Caco-2 (cell line): ENCODE data around the gene ZNF26. TPM values are rescaled to one million over a fixed set of nuclear protein-coding genes. Genes with fewer than 3 reads are reported as not detected.
A peak's percentile ranks its signal among the peaks of the same experiment; 100 is the strongest.

Experiments
- BruUV-seq: library from RNA; stranded (reverse); fragments of 400-500 nt; replicated peaks from 2 replicates; lab custom pipeline; 2021; lab: Mats Ljungman, UMichigan
- CTCF ChIA-PET: fragments of 300-600 bp; sonication (Branson Sonifier 250); formaldehyde crosslinking; loops from one replicate; lab custom pipeline; 2022; ENCODE audit warnings: antibody characterized with exemption; lab: Charles Lee
- POLR2A ChIA-PET: fragments of 300-600 bp; sonication (Branson Sonifier 250); formaldehyde crosslinking; loops from one replicate; lab custom pipeline; 2022; ENCODE audit warnings: antibody characterized with exemption; lab: Charles Lee
- DNase-seq, 2 experiments: peaks; one replicate each; pipeline versions ENCODE4 v3.0.0 to v3.0.0-alpha.2; 2020 to 2022
- H3K27me3 ChIP-seq: replicated peaks from 2 replicates; pipeline ENCODE4 v1.6.0; 2011; ENCODE audit warnings: low read length; ENCODE audit not compliant: control insufficient read depth, insufficient read depth
- H3K36me3 ChIP-seq: 2 replicates; pipeline ENCODE4 v1.5.1; 2011; ENCODE audit warnings: low read length; ENCODE audit not compliant: control insufficient read depth, insufficient read depth
- H3K4me1 ChIP-seq: fragments of 250-450 bp; sonication (Bioruptor Pico); 2 replicates; pipeline ENCODE4 v1.5.1; 2020; ENCODE audit warnings: mild to moderate bottlenecking
- H3K4me3 ChIP-seq: 2 replicates; pipeline ENCODE4 v1.5.1; 2011; ENCODE audit warnings: low read depth, mild to moderate bottlenecking, control low read depth, low read length
- H3K9me3 ChIP-seq: fragments of 250-450 bp; sonication (Bioruptor Pico); 2 replicates; pipeline ENCODE4 v1.5.1; 2020; ENCODE audit warnings: mild to moderate bottlenecking, moderate library complexity
- H3K27ac Mint-ChIP-seq: one replicate; pipeline ENCODE4 v1.8.0; 2022; ENCODE audit warnings: mixed read lengths; ENCODE audit not compliant: unreplicated experiment
- H3K27me3 Mint-ChIP-seq: one replicate; pipeline ENCODE4 v1.8.0; 2022; ENCODE audit warnings: mixed read lengths; ENCODE audit not compliant: insufficient read depth, unreplicated experiment
- H3K36me3 Mint-ChIP-seq: one replicate; pipeline ENCODE4 v1.8.0; 2022; ENCODE audit warnings: mild to moderate bottlenecking, mixed read lengths; ENCODE audit not compliant: insufficient read depth, unreplicated experiment
- H3K4me1 Mint-ChIP-seq: one replicate; pipeline ENCODE4 v1.8.0; 2022; ENCODE audit warnings: low read depth, mixed read lengths; ENCODE audit not compliant: unreplicated experiment
- H3K4me3 Mint-ChIP-seq: one replicate; pipeline ENCODE4 v1.8.0; 2022; ENCODE audit warnings: mild to moderate bottlenecking, moderate library complexity, mixed read lengths; ENCODE audit not compliant: unreplicated experiment
- H3K9me3 Mint-ChIP-seq: one replicate; pipeline ENCODE4 v1.8.0; 2022; ENCODE audit warnings: mixed read lengths; ENCODE audit not compliant: unreplicated experiment
- intact Hi-C: fragments of 100-400 bp; cut with micrococcal nuclease; formaldehyde crosslinking; loops from one replicate; pipeline ENCODE4 v1.10.0; 2022; ENCODE audit not compliant: unreplicated experiment
- total RNA-seq: library from RNA; stranded (reverse); gene quantifications from 2 replicates; pipeline ENCODE4 v1.2.3, GENCODE V29; 2022
- TF ChIP-seq, protein P1 (sequence below), 2 experiments: fragments of 200-600 bp in 1 of 2; IDR thresholded peaks; 1 replicate in 1 of 2; 2 replicates in 1 of 2; pipeline versions ENCODE4 v1.5.1 to v1.8.0; 2011 to 2022; ENCODE audit warnings: antibody characterized with exemption in 1 of 2, control low read depth in 1 of 2, inconsistent platforms in 1 of 2, low read depth in 1 of 2, low read length in 1 of 2, mild to moderate bottlenecking in 1 of 2, moderate library complexity in 1 of 2; ENCODE audit not compliant: insufficient read depth in 1 of 2, severe bottlenecking in 1 of 2, unreplicated experiment in 1 of 2

Gene ZNF26
- total RNA-seq, 1 experiment from 2014 or later, result 17.8 TPM

DNA sequence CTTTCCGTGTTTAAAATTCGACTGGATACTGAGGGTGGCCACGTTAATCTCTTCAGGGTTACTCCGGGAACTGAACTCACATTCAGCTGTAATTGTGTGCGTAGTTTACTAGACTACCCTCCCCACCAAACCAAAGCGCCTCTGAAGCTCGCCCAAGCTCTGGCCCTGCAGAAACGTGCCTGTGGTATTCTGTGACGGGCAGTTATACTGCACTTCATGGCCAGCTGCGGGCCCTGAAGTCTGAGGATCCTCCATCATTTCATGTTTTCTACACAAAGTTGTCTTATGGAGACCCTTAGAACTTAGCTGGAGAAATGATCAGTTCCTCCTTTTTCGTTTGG is 688 bp downstream of the ZNF26 start:
- H3K9me3 ChIP-seq, result peaks cover 7% of the 10 kb centered on the region; the same call in 1 of the 2 replicates
- DNase-seq, result peak in 1 of 2 experiments; percentile 5
- POLR2A ChIA-PET, result interaction anchor here (0.8 to 0.9 kb wide), 2 partner anchors 51 to 93 kb away, joined by 3 read pairs; no protein-coding TSS in a partner anchor
- peaks cover 8% of the 10 kb centered on the region for H3K4me1 Mint-ChIP-seq
- H3K4me3 ChIP-seq, result peak overlapping the region; percentile 96
- BruUV-seq, result no TSS peak
- no peaks in the 10 kb centered on the region for H3K27me3 ChIP-seq
- H3K27ac Mint-ChIP-seq, result peak overlapping the region; percentile 69
- H3K36me3 Mint-ChIP-seq, result peaks cover 40% of the 10 kb centered on the region
- intact Hi-C loops, result loop anchor here (1.0 to 2.0 kb wide), 4 partner anchors 50 to 194 kb away; partner anchors contain the start of genes ZNF10, ZNF140, ZNF268 and ZNF84
- peak overlapping the region; percentile 80 for H3K4me3 Mint-ChIP-seq
- H3K4me1 ChIP-seq, result no peaks in the 10 kb centered on the region
- CTCF ChIA-PET, result interaction anchor here (0.8 kb wide), 1 partner anchor 194 kb away, joined by 3 read pairs; the partner anchor contains the start of gene ZNF268
- H3K9me3 Mint-ChIP-seq, result peaks cover 31% of the 10 kb centered on the region
- H3K27me3 Mint-ChIP-seq, result no peaks in the 10 kb centered on the region
- no peaks in the 10 kb centered on the region for H3K36me3 ChIP-seq
- TF ChIP-seq, protein P1, sequence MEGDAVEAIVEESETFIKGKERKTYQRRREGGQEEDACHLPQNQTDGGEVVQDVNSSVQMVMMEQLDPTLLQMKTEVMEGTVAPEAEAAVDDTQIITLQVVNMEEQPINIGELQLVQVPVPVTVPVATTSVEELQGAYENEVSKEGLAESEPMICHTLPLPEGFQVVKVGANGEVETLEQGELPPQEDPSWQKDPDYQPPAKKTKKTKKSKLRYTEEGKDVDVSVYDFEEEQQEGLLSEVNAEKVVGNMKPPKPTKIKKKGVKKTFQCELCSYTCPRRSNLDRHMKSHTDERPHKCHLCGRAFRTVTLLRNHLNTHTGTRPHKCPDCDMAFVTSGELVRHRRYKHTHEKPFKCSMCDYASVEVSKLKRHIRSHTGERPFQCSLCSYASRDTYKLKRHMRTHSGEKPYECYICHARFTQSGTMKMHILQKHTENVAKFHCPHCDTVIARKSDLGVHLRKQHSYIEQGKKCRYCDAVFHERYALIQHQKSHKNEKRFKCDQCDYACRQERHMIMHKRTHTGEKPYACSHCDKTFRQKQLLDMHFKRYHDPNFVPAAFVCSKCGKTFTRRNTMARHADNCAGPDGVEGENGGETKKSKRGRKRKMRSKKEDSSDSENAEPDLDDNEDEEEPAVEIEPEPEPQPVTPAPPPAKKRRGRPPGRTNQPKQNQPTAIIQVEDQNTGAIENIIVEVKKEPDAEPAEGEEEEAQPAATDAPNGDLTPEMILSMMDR (IDR thresholded peaks at IDR 0.05; ENCODE audit: insufficient read depth in 1 of 2, low read depth in 1 of 2, low read length in 1 of 2, severe bottlenecking in 1 of 2, unreplicated experiment in 1 of 2), result no peak

DNA sequence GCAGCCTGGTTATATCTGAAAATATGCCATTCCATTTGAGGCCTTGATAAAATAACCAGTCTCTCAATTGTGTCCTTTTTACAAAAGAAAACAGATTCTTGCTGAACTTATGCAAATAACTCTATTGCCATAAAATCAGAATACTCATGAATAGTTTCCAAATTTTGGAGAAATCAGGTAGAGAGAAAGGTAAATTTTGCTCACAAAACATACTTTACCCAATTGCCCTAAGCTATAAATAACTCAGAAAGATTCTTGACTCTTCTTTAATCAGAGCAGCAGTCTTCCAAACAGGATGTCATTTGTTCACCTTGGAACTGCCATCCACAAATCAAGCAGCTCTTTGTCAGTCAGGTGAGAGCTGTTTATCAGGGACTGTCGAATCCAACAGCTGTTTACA is 12.6 kb downstream of the ZNF26 start:
- no peaks in the 10 kb centered on the region for H3K4me1 Mint-ChIP-seq
- intact Hi-C loops, result no loop called here
- H3K36me3 Mint-ChIP-seq, result peaks cover 18% of the 10 kb centered on the region
- H3K27me3 ChIP-seq, result no peaks in the 10 kb centered on the region
- H3K4me3 Mint-ChIP-seq, result no peak overlapping the region
- TF ChIP-seq, protein P1 (IDR thresholded peaks at IDR 0.05; ENCODE audit: insufficient read depth in 1 of 2, low read depth in 1 of 2, low read length in 1 of 2, severe bottlenecking in 1 of 2, unreplicated experiment in 1 of 2), result no peak
- no peaks in the 10 kb centered on the region for H3K4me1 ChIP-seq
- peaks cover 36% of the 10 kb centered on the region for H3K9me3 Mint-ChIP-seq
- ChIA-PET CTCF (no interaction called here), POLR2A (no interaction called here)
- H3K36me3 ChIP-seq, result no peaks in the 10 kb centered on the region
- BruUV-seq, result no TSS peak
- no peak overlapping the region for H3K4me3 ChIP-seq
- H3K9me3 ChIP-seq, result peaks cover 3% of the 10 kb centered on the region; the same call in 1 of the 2 replicates
- no peak for DNase-seq
- H3K27ac Mint-ChIP-seq, result no peak overlapping the region
- no peaks in the 10 kb centered on the region for H3K27me3 Mint-ChIP-seq

DNA sequence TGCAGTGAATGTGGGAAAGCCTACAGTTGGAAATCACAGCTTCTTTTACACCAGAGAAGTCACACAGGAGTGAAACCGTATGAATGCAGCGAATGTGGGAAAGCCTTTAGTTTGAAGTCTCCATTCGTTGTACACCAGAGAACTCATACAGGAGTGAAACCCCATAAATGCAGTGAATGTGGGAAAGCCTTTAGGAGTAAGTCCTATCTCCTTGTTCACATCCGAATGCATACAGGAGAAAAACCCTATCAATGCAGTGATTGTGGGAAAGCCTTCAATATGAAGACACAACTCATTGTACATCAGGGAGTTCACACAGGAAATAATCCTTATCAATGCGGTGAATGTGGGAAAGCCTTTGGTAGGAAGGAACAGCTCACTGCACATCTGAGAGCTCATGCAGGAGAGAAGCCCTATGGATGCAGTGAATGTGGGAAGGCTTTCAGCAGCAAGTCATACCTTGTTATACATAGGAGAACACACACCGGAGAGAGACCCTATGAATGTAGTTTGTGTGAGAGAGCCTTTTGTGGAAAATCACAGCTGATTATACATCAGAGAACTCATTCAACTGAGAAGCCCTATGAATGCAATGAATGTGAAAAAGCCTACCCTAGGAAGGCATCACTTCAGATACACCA is 24.6 kb downstream of the ZNF26 start:
- no peak for DNase-seq
- no peaks in the 10 kb centered on the region for H3K4me1 ChIP-seq
- no peak overlapping the region for H3K4me3 ChIP-seq
- Mint-ChIP-seq H3K9me3 (peaks cover 39% of the 10 kb centered on the region), H3K27me3 (no peaks in the 10 kb centered on the region), H3K27ac (no peak overlapping the region), H3K4me3 (no peak overlapping the region), H3K4me1 (no peaks in the 10 kb centered on the region), H3K36me3 (peaks cover 75% of the 10 kb centered on the region)
- intact Hi-C loops, result no loop called here
- no peaks in the 10 kb centered on the region for H3K27me3 ChIP-seq
- ChIA-PET CTCF (no interaction called here), POLR2A (no interaction called here)
- peaks cover 39% of the 10 kb centered on the region for H3K9me3 ChIP-seq
- peaks cover 2% of the 10 kb centered on the region; the same call in 1 of the 2 replicates for H3K36me3 ChIP-seq
- no TSS peak for BruUV-seq
- TF ChIP-seq, protein P1 (IDR thresholded peaks at IDR 0.05; ENCODE audit: insufficient read depth in 1 of 2, low read depth in 1 of 2, low read length in 1 of 2, severe bottlenecking in 1 of 2, unreplicated experiment in 1 of 2), result no peak
